Measurements from ENCODE around the gene ZNF385C. TPM values are rescaled to one million over a fixed set of nuclear protein-coding genes. Genes with fewer than 3 reads are reported as not detected.
A peak's percentile ranks its signal among the peaks of the same experiment; 100 is the strongest.

ZNF385C gene
- total and polyA plus RNA-seq, 2 of the 13 experiments (the other 11 are each of a cell fraction or from before 2014, with no cell fraction given), result 2.3 to 6.1 TPM

DNA sequence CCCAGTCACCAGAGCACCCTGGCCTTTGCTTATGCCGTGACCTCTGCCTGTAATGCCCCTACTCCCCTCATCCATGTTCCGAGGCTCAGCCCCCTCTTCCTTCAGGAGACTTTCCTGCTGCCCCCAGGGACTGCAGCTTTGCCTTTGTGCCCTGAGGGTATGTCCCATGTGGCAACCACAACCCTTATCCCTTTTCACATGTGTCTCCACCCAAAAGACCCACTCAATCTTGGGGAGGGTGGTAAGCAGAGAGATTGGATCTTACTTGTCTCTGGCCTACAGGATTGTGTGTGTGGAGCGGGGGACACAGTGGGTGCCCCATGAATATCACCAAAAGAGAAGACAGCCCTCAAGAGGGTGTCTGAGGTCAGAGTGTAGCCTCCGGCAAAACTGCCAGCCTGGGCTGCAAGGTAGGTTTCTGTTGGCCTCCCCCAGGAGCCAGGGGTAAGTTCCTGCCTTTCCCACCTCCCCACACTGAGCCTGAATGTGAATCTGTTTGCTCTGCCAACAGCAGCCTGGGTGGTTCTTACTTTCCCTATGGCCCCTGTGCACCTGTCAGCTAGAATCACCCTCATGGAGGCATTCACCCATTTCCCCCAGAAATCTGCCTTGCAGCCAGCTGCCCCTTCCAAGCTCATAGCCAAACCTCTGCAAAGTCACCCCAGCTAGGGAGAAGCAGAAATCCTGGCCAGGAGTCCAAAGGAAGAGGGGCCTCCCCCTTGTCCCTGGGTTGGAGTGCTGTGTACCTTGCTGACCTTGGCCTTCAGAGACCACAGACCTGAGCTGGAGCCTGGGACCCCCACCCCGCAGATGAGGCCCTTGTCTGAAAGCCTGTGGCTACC, 36.4 kb downstream of the ZNF385C start:
- Histone ChIP-seq H3K9me3 (ENCODE audit: low read length) (no peaks in the 10 kb centered on the region), H3K27me3 (ENCODE audit: control insufficient read depth in 1 of 2, insufficient read depth in 2 of 2, low read length in 2 of 2) (no peaks in the 10 kb centered on the region), H2AFZ (ENCODE audit: low read length) (no peak overlapping the region), H3K4me2 (ENCODE audit: low read depth, low read length) (no peak overlapping the region), H3K4me1 (ENCODE audit: insufficient read depth, low read length) (no peaks in the 10 kb centered on the region), H3K4me3 (replicated peaks in 1 of 3; ENCODE audit: insufficient read depth in 1 of 3, low read depth in 2 of 3, low read length in 3 of 3) (no peak overlapping the region), H3K79me2 (ENCODE audit: insufficient read depth, low read length) (no peaks in the 10 kb centered on the region), H3K27ac (ENCODE audit: extremely low read length, insufficient read depth, low read length) (no peak overlapping the region), H3K9ac (ENCODE audit: insufficient read depth, low read depth, low read length) (no peak overlapping the region), H4K20me1 (ENCODE audit: insufficient read depth, low read length) (no peaks in the 10 kb centered on the region), H3K36me3 (replicated peaks in 1 of 2; ENCODE audit: control insufficient read depth in 1 of 2, insufficient read depth in 2 of 2, low read length in 2 of 2) (no peaks in the 10 kb centered on the region)
- ChIA-PET CTCF (ENCODE audit: low intra/inter-chr PET ratio, low total read pairs) (no interaction called here), POLR2A (no interaction called here)
- TF ChIP-seq, protein P1, sequence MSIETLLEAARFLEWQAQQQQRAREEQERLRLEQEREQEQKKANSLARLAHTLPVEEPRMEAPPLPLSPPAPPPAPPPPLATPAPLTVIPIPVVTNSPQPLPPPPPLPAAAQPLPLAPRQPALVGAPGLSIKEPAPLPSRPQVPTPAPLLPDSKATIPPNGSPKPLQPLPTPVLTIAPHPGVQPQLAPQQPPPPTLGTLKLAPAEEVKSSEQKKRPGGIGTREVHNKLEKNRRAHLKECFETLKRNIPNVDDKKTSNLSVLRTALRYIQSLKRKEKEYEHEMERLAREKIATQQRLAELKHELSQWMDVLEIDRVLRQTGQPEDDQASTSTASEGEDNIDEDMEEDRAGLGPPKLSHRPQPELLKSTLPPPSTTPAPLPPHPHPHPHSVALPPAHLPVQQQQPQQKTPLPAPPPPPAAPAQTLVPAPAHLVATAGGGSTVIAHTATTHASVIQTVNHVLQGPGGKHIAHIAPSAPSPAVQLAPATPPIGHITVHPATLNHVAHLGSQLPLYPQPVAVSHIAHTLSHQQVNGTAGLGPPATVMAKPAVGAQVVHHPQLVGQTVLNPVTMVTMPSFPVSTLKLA (IDR thresholded peaks at IDR 0.05), result peak; percentile 68
- TF ChIP-seq ZNF605 (CRISPR knock-in tag; IDR thresholded peaks at IDR 0.05) (no peak), ZFP41 (CRISPR knock-in tag; IDR thresholded peaks at IDR 0.05; ENCODE audit: borderline replicate concordance) (no peak), AKAP8 (CRISPR knock-in tag; IDR thresholded peaks at IDR 0.05) (no peak), CBFB (CRISPR knock-in tag; IDR thresholded peaks at IDR 0.05) (no peak), ZNF761 (CRISPR knock-in tag; conservative IDR thresholded peaks at IDR 0.05) (no peak), YEATS2 (CRISPR knock-in tag; IDR thresholded peaks at IDR 0.05; ENCODE audit: borderline replicate concordance) (no peak), ZZZ3 (CRISPR knock-in tag; IDR thresholded peaks at IDR 0.05; ENCODE audit: borderline replicate concordance) (no peak), ARHGAP35 (CRISPR knock-in tag; IDR thresholded peaks at IDR 0.05; ENCODE audit: borderline replicate concordance) (no peak), ZNF747 (CRISPR knock-in tag; IDR thresholded peaks at IDR 0.05; ENCODE audit: borderline replicate concordance) (no peak)
- TF ChIP-seq, protein P2, sequence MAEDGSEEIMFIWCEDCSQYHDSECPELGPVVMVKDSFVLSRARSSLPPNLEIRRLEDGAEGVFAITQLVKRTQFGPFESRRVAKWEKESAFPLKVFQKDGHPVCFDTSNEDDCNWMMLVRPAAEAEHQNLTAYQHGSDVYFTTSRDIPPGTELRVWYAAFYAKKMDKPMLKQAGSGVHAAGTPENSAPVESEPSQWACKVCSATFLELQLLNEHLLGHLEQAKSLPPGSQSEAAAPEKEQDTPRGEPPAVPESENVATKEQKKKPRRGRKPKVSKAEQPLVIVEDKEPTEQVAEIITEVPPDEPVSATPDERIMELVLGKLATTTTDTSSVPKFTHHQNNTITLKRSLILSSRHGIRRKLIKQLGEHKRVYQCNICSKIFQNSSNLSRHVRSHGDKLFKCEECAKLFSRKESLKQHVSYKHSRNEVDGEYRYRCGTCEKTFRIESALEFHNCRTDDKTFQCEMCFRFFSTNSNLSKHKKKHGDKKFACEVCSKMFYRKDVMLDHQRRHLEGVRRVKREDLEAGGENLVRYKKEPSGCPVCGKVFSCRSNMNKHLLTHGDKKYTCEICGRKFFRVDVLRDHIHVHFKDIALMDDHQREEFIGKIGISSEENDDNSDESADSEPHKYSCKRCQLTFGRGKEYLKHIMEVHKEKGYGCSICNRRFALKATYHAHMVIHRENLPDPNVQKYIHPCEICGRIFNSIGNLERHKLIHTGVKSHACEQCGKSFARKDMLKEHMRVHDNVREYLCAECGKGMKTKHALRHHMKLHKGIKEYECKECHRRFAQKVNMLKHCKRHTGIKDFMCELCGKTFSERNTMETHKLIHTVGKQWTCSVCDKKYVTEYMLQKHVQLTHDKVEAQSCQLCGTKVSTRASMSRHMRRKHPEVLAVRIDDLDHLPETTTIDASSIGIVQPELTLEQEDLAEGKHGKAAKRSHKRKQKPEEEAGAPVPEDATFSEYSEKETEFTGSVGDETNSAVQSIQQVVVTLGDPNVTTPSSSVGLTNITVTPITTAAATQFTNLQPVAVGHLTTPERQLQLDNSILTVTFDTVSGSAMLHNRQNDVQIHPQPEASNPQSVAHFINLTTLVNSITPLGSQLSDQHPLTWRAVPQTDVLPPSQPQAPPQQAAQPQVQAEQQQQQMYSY (CRISPR knock-in tag; IDR thresholded peaks at IDR 0.05), result peak; percentile 95
- TF ChIP-seq, protein P3, sequence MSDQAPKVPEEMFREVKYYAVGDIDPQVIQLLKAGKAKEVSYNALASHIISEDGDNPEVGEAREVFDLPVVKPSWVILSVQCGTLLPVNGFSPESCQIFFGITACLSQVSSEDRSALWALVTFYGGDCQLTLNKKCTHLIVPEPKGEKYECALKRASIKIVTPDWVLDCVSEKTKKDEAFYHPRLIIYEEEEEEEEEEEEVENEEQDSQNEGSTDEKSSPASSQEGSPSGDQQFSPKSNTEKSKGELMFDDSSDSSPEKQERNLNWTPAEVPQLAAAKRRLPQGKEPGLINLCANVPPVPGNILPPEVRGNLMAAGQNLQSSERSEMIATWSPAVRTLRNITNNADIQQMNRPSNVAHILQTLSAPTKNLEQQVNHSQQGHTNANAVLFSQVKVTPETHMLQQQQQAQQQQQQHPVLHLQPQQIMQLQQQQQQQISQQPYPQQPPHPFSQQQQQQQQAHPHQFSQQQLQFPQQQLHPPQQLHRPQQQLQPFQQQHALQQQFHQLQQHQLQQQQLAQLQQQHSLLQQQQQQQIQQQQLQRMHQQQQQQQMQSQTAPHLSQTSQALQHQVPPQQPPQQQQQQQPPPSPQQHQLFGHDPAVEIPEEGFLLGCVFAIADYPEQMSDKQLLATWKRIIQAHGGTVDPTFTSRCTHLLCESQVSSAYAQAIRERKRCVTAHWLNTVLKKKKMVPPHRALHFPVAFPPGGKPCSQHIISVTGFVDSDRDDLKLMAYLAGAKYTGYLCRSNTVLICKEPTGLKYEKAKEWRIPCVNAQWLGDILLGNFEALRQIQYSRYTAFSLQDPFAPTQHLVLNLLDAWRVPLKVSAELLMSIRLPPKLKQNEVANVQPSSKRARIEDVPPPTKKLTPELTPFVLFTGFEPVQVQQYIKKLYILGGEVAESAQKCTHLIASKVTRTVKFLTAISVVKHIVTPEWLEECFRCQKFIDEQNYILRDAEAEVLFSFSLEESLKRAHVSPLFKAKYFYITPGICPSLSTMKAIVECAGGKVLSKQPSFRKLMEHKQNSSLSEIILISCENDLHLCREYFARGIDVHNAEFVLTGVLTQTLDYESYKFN (CRISPR knock-in tag; conservative IDR thresholded peaks at IDR 0.05), result no peak
- DNase-seq (ENCODE audit: low spot score), result no peak
- WGBS (ENCODE audit: low lambda C conversion rate), result 36% methylated on average over 4 of the region's 5 CpGs
- BruUV-seq (replicated peaks), result no TSS peak
- intact Hi-C loops (cut with micrococcal nuclease; ENCODE audit: unreplicated experiment) (no loop called here), in situ Hi-C loops (cut with HindIII; ENCODE audit: extremely low pct_ligation_motif_present, low pct_unique_long_range_greater_than_20kb) (loop anchor here (5.0 kb wide), 1 partner anchor 100 kb away; no protein-coding TSS in a partner anchor)
- ATAC-seq, result no peak; the same call in 2 of the 3 replicates
- no peak for FAIRE-seq
